OCI-M2 (cell line): Measurements from ENCODE around the gene OTUD4.
"Not testable (repeated sequence)": the region's sequence is repeated elsewhere in the genome, so short reads cannot be mapped to it uniquely, and the experiment has no call there.

Experiments used
- DNase-seq: peaks from one replicate; lab custom pipeline; 2025; ENCODE audit not compliant: unreplicated experiment; lab: John Stamatoyannopoulos, UW

Gene OTUD4

DNA sequence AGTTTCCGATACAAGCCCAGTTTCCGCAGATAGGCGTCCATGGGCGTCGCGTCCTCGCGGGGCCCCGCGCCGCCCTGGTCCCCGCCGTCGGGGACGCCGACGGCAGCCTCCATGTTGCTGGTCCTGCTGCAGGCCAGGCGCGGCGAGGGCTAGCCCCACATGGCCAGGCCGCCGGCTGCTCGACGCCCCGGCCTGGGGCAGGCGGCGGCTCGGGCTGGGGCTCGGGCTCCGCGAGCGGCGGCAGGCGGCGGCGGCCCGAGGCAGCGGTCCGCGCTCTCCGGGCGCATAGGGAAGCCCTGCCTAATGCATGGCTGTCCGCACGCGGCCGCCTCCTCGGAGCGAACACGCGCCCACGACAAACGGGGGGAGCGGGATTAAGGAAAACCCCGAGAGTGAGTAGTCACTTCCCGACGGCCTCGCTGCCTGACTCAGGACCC lies 510 bp downstream of the OTUD4 start:
- DNase-seq, result not testable (repeated sequence)

DNA sequence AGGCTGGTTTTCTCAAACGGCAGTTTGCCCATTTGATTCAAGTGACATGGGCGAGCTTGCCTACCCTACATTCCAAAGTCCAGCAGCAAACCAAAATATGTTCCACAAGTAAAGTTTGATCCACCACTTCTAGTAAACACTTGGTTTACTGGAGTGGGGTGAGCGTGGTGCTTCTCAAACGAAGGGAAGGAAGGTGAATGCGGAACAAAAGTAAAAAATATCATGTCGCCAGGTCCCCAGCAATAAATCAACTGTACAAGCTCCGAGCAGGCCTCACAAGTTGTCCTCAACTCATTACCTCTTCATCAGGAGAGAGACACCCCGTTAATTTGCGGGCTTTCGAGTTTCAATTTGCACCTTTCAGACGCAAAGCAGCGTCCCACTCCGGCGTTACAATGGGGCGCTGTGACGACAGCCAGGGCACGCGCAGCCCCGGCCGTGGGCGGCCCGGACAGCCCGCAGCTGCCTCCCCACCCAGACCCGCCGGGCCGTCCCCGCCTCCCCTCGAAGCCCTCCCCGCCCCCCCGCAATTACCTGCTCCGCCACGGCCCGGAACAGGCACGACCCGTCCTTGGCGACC lies 1.0 kb downstream of the OTUD4 start:
- DNase-seq, result no peak

DNA sequence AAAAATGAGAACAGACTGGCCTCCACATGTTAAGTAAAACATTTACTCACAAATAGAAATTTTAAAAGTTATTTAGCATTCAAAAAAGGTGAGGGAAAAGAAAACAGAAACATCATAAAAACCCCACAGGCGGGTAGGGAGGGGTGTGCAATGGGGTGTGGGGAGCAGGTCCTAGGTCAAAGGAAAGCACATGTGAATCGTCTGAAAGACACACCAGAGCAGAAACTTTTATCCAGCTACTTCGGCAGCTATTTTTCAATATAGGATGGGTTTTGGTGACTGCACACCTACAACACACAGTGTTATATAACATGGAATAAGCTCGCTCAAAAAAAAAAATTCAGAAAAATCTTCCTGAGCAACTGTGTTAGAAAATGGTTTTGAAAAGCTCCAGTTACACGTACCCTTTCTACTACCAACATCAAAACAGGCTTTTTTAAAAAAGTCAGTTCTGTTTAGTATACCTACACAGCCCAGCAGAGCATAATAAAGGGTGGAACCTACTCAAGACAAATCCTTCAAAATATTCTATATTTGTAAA lies 1.6 kb downstream of the OTUD4 start:
- no peak for DNase-seq

DNA sequence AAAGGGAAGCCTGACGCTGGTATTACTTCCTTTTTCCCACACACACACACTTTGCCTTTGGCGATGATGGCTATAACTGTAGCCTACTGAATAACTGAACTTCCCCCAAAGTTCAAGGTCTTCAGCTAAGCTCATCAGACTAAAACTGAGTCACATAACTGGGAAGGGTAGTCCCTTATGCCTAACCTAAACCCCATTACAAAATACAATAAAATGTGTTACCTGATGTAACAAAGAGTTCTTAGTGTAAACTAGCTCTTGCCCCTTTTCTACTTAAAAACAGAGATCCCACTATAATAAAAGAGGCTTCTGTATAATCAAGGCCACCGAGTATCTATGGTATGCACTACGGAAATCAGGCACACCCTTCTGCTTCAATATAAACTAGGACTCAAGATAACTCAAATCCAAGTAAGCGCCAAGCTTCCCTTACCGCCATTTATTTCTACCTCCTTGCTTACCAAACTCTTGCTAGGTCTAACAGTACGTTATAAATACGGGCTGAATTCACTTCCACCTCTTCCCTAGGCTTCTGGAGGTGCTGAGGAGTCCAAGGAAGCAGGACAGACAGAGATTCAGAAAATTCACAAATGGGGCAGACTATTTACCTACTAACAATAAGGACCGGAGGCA lies 2.4 kb downstream of the OTUD4 start:
- DNase-seq, result peak; percentile 26

DNA sequence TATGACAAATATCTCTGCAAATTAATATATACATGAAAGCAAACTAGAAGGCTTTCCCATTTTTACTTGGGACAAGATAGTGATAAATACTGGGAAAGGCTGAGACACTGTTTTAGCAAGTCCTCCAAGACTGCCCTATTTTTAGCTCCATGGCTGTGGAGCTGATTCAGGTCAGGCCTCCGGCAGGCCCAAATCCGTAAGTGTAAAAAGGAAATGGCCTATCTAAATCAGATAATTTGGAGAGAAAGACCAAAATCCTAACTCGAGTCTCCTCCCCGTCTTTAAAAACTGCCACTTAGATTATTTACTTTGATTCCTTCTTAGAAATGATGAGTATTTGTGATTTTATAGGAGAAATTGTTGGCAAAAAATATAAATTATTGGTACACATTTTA lies 2.9 kb downstream of the OTUD4 start:
- no peak for DNase-seq

DNA sequence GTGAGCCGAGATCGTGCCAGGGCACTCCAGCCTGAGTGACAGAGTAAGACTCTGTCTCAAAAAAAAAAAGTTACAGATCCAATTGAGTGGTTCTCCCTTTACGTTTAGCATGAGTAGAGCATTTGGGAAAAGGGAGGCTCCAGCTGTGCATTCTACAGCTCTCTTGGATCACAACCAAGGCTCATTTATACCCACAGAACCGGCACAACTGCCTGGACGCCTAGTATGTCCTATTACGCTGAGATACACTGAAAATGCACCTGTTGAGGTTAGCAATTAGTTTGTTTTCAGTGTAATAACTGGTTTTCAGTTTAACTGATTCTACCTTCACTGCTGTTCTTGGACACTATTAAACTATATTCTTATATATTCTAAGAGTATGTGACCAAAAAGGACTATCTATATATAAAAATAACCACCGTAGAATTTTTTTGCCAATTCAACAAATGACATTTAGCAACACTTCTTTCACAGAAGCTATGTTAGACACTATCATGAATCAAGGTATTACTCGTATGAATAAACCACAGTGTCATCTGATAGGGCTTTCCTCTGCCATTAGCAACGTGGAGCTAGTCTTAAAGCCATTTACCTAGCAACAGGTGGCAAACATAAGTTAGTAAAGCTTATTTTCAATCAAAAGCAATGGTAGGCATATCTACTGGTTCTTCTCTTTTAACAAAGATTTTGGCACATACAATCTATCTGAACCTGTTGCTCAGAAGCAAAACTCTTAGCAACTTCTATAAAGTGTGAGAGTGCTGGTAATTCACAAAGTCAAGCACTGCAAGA lies 3.6 kb downstream of the OTUD4 start:
- no peak for DNase-seq

DNA sequence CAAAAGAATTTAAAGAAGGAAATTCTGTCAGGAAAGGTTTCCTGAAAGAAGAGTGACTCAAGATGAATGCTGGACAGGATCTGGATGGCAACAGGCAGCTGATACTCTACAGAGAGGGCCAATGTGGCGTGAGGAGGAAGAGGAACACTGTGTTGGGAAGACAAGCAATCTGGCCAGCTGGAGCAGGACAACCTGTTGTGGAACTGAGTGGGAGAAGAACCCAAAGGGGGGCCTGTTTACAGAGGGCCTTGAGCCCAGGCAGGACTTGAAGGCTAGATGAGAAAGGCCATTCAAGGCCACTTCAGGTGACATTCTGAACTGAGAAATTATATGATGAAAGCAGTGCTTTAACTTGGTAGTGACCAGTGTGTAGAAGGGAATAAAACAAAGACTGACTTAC lies 8.5 kb downstream of the OTUD4 start:
- DNase-seq, result no peak

DNA sequence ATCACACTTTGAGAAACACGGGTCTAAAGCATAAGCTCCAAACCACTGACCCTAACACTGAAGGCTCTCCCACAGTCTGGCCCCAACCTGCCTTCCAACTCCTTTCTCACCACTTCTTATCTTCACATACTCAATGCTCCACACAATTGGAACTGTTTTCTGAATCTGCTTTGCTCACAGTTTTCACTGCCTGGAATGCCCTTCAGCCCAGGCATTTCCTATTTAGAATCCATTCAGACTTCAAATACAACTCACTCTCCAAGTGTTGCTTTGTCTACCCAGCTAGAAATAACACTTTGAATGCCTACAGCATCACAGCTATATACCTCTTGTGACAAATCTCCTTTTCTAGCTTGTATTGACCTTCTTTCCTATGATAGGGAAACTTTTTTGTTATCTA lies 10.2 kb downstream of the OTUD4 start:
- DNase-seq, result no peak

DNA sequence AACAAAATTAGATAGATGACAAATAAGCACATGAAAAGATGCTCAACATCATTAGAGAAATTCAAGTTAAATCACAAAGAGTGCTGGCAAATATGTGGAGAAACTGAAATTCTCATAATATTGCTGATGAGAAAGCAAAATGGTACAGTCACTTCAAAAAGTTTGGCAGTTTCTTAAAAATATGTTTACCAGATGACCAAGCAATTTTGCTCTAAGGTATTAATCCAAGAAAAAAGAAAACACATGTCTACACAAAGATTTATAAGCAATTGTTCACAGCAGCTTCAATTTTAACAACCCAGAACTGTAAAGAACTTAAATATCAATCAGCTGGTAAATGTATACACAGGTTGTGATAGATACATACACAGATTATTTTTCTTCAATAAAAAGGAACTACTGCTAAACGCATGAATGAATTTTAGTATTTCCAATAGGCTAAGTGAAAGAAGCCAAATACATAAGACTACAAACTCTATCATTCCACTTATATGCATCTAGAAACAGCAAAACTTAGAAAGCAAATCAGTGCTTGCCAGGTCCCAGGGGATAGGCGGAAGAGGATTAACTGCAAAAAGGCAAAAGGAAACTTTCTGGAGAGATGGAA lies 11.7 kb downstream of the OTUD4 start:
- DNase-seq, result no peak

DNA sequence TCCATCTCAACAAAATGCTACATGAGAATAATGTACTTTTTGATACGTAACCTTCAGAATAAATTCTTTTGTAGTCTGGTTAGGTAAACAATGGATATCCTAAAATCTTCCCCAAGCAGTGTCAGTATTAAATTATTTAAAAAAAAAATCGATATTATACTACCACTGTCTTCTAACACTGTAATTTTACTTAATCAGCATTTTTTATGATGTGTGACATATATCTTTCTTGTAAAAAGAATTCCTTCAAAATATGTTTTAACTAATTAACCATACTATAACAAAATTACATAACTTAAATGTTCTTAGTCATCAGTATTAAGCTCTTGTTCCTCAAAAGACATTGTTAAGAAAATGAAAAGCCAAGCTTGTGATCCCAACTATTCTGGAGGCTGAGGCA lies 12.5 kb downstream of the OTUD4 start:
- no peak for DNase-seq

DNA sequence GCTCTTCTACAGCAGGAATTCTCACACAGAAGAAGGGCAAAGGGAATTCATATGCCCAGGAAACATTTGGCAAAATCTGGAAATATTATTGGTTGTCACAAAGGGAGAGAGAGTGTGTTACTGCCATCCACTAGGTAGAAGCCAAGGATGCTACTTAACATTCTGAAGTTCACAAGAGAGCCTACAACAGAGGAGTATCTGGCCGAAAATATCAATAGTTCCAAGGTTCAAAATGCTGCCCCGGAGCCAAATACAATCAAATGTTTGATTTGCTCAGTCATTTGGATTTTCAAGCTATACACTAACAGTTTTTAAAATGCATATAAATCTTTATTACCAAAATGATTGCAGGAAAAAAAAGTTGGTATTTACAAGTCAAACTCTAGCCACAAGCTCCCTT lies 18.8 kb downstream of the OTUD4 start:
- DNase-seq, result no peak

DNA sequence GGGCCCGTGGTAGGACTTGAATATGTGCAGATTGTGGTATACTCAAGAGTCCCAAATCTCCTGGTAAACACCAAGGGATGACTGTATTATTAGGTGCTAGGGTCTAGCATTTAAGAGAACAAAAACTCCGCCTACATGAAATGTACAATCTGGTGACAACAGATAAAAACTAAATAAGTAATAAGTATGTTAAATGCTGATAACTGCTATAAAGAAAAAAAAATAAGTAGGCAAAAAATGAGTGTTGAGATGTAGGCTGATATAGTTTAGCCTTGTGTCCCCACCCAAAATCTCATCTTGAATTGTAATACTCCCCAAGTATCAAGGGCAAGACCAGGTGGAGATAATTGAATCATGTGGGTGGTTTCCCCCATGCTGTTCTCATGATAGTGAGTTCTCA lies 23.4 kb downstream of the OTUD4 start:
- no peak for DNase-seq

DNA sequence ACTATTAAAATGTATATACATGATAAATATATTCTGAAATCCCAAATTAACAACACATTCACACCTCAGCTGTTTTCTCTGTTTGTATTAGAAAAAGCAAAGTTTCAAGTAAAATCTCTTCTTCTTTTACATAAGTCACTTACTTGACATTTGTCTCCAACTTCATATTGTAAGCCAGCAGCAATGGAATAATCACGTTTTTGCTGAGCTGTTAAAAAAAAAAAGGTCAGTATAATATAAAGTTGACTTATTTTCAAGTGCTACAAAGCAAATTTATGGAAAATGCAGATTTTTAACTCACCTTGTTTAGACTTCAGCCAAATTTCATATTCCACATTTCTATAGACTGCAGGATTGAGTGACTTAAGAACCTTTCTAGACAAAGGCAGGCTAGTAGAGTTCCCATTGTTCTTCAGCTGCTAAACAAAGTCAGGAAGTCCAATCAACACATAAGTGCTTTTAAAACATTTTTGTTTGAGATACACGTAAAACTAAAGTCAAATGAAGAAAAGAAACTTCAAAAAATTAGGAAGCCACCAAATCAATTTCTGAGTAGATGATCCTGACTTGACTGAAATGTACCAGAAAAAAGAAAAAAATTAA lies 25.0 kb downstream of the OTUD4 start:
- DNase-seq, result no peak

DNA sequence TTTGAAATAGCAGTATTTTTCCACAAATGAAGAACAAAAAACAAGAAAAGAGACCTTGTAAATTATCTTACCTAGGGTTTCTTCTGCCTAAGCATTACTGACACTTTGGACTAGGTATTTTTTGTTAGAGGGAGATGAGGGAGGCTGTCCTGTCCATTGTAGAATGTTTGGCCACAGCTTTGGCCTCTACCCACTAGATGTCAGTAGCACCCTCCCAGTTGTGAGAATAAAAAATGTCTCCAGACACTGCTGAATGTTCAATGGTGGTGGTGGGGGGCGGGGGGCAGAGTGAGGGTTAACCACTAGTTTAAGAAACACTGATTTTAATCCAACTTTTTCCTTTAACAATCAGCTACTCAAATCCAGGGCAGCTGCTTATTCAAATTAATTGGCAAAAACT lies 25.8 kb downstream of the OTUD4 start:
- no peak for DNase-seq

DNA sequence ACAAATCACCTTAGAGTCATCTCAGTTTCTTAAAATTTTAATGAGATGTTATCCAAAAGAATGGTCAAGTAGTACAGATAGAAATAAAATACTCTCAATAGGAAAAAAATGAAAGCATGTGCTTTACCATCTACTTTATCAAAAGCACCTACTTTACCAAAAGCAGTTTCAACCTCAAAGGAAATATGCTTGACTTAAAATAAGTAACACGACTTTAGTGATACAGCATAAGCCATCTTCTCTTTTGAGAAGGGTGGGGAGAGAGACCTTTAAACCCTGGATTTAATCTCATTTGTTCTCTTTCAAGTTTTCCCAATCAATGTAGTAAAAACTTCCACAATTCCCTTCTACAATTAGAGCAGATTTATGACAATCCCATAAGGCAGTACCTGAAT lies 26.5 kb downstream of the OTUD4 start:
- DNase-seq, result no peak

DNA sequence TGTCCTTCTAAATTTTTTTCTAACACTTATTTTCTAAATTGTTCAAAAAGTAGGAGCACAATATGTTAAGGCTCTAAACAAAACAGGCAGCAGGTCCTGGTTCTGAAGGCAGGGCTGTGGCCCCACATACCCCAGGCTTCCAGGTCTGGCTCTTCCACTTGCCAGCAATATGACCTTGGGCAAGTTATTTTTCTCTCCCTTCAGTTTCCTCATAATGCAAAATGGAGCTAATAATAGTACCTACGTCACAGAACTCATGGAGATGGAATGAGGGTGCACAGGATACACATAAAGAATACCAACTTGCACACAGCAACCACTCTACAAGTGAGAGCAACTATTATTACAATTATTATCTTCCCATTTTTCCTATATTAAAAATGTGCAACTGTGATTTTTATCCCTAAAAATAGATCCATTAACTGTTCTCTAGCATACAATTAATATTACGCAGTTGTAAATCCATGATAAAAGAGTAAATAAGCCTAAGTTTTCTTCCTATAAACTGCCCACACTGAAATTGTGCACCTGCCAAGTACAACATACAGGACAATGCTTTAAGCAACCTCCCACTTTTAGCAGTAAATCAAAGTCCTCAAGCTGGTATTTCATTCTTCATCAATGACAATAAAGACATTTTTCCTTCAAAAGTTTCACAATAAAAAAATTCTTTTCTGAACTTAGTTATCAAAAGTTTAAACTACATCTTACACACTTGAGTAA lies 27.0 kb downstream of the OTUD4 start:
- DNase-seq, result no peak

DNA sequence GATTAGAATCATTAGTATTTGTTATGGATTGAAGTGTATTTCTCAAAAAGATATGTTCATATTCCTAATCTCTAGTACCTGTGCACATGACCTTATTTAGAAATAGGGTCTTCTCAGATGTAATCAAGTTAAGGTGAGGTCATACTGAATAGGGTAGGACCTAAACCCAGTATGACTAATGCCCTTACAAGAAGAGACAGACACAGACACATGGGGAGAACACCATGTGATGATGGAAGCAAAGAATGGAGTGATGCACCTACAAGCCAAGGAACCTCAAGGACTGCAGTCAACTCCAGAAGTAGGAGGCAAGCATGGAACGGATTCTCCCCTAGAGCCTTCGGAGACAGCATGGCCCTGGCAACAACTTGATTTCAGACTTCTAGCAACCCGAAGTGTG lies 31.4 kb downstream of the OTUD4 start:
- DNase-seq, result no peak

DNA sequence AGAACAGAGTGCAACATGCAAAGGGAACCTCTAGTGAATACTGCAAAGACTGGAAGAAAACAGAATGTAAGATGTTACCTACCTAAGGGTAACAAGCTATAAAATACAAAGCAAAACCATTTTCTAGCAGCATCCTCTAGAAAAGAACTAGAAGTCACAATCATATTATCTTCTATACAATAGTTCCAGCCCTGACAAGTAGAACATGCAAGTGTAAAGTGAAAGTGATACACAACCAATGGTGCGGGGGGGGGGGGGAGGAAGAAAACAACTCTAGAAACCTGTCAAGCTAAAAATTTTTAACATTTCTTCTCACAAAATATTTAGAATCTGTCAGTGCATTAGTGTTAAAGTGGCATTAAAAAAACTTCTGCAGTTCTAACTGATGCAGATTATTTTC lies 44.2 kb downstream of the OTUD4 start:
- DNase-seq, result not testable (repeated sequence)

DNA sequence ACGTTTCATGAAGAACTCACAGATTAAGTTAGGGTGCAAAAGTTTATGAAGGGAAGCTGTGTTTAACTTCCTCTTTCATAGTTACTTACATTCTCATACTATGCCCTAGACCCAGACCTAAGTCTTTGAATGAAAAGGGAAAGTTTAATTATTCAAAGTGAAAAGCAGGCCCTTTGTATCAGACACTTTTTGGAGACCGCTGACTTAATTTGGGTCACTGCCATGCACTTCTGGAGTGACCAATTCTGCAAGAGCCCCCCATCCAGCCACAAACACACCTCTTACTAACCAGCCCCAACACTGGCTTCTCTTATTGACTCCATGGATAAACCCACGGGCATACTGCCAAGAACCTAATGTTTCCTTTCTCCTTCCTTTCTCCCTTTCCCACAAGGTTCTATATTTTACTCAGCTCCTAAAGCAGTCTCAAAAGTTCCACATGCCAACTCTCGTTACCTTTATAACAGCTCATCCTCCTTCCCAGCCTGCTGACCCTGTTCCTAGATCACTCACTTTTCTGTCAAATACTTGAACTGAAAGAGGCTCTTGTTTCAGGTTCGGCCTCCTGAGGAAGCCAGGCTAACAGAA lies 47.8 kb downstream of the OTUD4 start:
- DNase-seq, result no peak

DNA sequence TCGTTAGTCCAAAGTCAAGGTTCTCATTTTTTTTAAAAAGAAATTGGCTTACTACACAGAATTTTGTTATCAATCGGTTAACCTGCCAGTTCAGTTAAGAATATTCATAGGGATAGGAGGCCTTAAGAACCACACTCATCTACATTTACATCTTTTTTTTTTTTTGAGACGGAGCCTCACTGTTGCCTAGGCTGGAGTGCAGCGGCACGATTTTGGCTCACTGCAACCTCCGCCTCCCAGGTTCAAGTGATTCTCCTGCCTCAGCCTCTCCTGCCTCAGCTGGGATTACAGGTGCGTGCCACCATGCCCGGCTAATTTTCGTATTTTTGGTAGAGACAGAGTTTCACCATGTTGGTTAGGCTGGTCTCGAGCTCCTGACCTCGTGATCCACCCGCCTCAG lies 48.5 kb downstream of the OTUD4 start:
- DNase-seq, result no peak
